Measurements from ENCODE around the gene BTBD2.
"Not testable (repeated sequence)": the region's sequence is repeated elsewhere in the genome, so short reads cannot be mapped to it uniquely, and the experiment has no call there.

Gene BTBD2

GRCh38 chr19:2012941-2013682 lies 2.4 kb downstream of the BTBD2 start:
- DNase-seq: no peak

GRCh38 chr19:2011169-2011568 lies 4.3 kb downstream of the BTBD2 start:
- DNase-seq: no peak

- no peak for DNase-seq
Observed at GRCh38 chr19:2010135-2010668, 5.3 kb downstream of the BTBD2 start.

GRCh38 chr19:2003874-2004273 lies 11.6 kb downstream of the BTBD2 start:
- no peak for DNase-seq

GRCh38 chr19:1999856-2000515 lies 15.5 kb downstream of the BTBD2 start:
- no peak for DNase-seq

- no peak for DNase-seq
Observed at GRCh38 chr19:1998712-1999708, 16.5 kb downstream of the BTBD2 start.

- DNase-seq: no peak
Observed at GRCh38 chr19:1997353-1998233, 17.9 kb downstream of the BTBD2 start.

- DNase-seq: no peak
Observed at GRCh38 chr19:1992759-1993260, 22.7 kb downstream of the BTBD2 start.

- DNase-seq: no peak
Observed at GRCh38 chr19:1991018-1991913, 24.2 kb downstream of the BTBD2 start.

- DNase-seq: no peak
Observed at GRCh38 chr19:1990230-1991017, 25.1 kb downstream of the BTBD2 start.

GRCh38 chr19:1989513-1990229 lies 25.8 kb downstream of the BTBD2 start:
- DNase-seq: no peak

- DNase-seq: not testable (repeated sequence)
Observed at GRCh38 chr19:1988464-1988863, 27.1 kb downstream of the BTBD2 start.

GRCh38 chr19:1987197-1988187 lies 28.0 kb downstream of the BTBD2 start:
- DNase-seq: no peak

GRCh38 chr19:1986357-1987162 lies 29.0 kb downstream of the BTBD2 start:
- no peak for DNase-seq

GRCh38 chr19:1985588-1986356 lies 29.7 kb downstream of the BTBD2 start:
- DNase-seq: no peak

- no peak for DNase-seq
Observed at GRCh38 chr19:1984357-1984756, 31.2 kb downstream of the BTBD2 start.
